ENCODE measurements around the gene DRC7. TPM values are rescaled to one million over a fixed set of nuclear protein-coding genes. Genes with fewer than 3 reads are reported as not detected.

Gene DRC7, protein sequence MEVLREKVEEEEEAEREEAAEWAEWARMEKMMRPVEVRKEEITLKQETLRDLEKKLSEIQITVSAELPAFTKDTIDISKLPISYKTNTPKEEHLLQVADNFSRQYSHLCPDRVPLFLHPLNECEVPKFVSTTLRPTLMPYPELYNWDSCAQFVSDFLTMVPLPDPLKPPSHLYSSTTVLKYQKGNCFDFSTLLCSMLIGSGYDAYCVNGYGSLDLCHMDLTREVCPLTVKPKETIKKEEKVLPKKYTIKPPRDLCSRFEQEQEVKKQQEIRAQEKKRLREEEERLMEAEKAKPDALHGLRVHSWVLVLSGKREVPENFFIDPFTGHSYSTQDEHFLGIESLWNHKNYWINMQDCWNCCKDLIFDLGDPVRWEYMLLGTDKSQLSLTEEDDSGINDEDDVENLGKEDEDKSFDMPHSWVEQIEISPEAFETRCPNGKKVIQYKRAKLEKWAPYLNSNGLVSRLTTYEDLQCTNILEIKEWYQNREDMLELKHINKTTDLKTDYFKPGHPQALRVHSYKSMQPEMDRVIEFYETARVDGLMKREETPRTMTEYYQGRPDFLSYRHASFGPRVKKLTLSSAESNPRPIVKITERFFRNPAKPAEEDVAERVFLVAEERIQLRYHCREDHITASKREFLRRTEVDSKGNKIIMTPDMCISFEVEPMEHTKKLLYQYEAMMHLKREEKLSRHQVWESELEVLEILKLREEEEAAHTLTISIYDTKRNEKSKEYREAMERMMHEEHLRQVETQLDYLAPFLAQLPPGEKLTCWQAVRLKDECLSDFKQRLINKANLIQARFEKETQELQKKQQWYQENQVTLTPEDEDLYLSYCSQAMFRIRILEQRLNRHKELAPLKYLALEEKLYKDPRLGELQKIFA
- total RNA-seq: not detected

DNA sequence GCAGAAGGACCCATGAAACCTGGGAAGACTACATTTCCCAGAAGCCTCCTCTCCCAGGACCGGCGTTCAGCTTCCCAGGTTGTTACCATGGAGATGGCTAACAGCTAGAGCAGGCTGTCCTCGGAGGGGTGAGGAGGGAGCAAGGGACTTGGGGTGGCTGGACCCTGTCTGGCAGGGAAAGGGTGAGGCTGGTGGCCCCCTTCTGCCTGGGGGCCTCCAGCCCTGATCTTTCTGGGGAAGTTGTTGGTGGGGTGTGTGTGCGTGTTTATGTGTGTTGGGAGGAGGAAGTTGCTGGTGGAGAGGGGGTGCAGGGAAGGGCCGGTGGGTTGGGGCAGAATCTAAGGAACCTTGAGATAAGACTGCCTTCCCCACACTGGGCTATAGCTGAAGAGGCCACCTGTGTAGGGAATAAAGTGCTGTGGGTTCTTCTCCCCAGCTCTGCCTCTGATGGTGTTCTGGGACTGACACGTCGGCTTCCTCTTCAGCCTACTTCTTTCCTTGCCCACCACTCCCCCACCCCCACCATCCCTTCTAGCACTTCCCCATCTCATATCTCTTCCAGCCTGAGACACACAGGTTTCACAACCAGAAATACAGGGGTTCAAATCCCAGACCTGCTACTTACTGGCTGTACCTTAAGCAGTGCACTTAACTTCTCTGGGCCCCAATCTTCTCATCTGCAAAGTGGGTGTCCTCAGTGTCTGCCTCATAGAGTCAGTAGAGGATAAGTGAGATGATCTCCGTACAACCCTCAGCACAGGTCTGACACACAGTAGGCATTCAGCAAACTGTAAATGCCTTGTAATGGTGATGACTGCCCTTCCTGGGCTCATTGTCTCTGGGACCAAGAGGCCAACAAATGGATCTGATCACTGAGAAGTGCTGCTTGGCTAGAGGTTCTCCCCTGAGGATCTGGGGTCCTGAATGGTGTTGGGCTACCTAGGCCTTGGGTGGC lies at the start of gene DRC7:
Gene DRC7 (plus strand): TSS at position 82 of the 955 bp plus-strand sequence. CDS start 3,144 bp downstream, outside the sequence.
- Histone ChIP-seq H3K9me3 (no peaks in the 10 kb centered on the region), H3K36me3 (no peaks in the 10 kb centered on the region), H3K27me3 (no peaks in the 10 kb centered on the region), H3K4me3 (no peak within 1 kb of the TSS), H3K4me1 (no peaks in the 10 kb centered on the region), H3K27ac (no peak within 1 kb of the TSS)
- peak in 1 of 2 donors; percentile 63 for DNase-seq (ENCODE audit: low spot score in 2 of 2)
- TF ChIP-seq, protein P1, sequence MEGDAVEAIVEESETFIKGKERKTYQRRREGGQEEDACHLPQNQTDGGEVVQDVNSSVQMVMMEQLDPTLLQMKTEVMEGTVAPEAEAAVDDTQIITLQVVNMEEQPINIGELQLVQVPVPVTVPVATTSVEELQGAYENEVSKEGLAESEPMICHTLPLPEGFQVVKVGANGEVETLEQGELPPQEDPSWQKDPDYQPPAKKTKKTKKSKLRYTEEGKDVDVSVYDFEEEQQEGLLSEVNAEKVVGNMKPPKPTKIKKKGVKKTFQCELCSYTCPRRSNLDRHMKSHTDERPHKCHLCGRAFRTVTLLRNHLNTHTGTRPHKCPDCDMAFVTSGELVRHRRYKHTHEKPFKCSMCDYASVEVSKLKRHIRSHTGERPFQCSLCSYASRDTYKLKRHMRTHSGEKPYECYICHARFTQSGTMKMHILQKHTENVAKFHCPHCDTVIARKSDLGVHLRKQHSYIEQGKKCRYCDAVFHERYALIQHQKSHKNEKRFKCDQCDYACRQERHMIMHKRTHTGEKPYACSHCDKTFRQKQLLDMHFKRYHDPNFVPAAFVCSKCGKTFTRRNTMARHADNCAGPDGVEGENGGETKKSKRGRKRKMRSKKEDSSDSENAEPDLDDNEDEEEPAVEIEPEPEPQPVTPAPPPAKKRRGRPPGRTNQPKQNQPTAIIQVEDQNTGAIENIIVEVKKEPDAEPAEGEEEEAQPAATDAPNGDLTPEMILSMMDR (IDR thresholded peaks at IDR 0.05): no peak
- intact Hi-C loops (cut with DNase I): no loop called here

DNA sequence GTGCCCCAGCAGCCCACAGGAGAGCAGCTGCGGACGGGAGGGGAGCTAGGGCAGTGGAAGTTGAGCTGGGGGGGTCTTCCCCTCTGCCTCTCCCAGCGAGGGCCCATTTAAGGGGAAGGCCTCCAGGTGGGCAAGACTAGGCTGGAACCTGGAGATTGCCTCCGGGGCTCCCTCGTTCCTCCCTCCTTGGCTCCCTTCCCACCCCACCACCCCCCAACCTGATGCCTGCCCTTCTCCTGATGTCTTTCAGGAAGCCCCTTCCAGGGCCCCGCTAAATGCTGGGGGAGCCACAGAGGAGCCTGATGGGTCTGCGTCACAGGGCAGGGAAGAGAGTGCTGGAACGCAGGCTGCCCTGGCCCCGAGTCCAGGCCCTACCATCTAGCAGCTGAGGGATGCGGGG lies 49.4 kb upstream of the DRC7 start:
- Histone ChIP-seq H3K27ac (no peak overlapping the region), H3K36me3 (no peaks in the 10 kb centered on the region), H3K27me3 (no peaks in the 10 kb centered on the region), H3K4me1 (no peaks in the 10 kb centered on the region), H3K4me3 (no peak overlapping the region), H3K9me3 (no peaks in the 10 kb centered on the region)
- TF ChIP-seq, protein P1 (IDR thresholded peaks at IDR 0.05): no peak
- intact Hi-C loops (cut with DNase I): loop anchor here (5.0 kb wide), 1 partner anchor 53 kb away; no protein-coding TSS in a partner anchor
- no peak for DNase-seq (ENCODE audit: low spot score in 2 of 2)

DNA sequence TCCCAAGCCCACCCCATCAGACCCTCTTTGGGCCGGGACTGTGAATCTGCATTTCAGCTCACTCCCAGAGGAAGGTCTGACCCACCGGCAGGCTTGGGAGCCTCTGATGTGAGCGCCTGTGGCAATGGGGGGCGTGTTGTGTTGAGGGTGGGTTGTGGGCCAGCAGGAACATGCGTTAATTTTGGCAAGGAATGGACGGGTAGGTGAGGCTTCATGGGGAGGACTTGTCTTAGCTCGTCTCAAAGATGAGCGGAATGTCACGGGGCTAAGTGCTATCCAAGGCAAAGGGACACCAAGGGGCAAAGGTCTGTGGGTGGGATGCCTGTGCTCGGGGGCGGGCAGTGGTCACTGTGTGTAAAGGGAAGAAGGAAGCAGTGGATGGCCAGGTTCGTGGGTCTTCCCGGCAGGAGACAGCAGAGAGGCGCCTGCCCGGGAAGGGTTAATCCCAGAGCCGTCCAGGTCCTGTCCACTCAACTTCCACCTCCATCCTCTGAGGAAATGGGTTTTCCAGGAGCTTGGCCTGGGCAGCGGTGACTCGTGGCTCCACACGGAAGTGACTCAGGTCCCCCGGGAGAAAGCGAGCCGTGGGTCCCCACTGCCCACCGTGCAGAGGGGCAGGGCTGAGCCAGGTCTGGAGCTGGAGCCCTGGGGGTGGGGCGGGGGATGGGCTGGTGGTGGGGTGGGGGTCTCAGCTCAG lies 48.8 kb upstream of the DRC7 start:
- H3K4me1 ChIP-seq: no peaks in the 10 kb centered on the region
- TF ChIP-seq, protein P1 (IDR thresholded peaks at IDR 0.05): no peak
- DNase-seq (ENCODE audit: low spot score in 2 of 2): no peak
- H3K27me3 ChIP-seq: no peaks in the 10 kb centered on the region
- peak overlapping the region in 1 of 2 donors; percentile 11 for H3K27ac ChIP-seq
- H3K4me3 ChIP-seq: no peak overlapping the region
- no peaks in the 10 kb centered on the region for H3K9me3 ChIP-seq
- H3K36me3 ChIP-seq: no peaks in the 10 kb centered on the region
- intact Hi-C loops (cut with DNase I): loop anchor here (5.0 kb wide), 1 partner anchor 54 kb away; no protein-coding TSS in a partner anchor

DNA sequence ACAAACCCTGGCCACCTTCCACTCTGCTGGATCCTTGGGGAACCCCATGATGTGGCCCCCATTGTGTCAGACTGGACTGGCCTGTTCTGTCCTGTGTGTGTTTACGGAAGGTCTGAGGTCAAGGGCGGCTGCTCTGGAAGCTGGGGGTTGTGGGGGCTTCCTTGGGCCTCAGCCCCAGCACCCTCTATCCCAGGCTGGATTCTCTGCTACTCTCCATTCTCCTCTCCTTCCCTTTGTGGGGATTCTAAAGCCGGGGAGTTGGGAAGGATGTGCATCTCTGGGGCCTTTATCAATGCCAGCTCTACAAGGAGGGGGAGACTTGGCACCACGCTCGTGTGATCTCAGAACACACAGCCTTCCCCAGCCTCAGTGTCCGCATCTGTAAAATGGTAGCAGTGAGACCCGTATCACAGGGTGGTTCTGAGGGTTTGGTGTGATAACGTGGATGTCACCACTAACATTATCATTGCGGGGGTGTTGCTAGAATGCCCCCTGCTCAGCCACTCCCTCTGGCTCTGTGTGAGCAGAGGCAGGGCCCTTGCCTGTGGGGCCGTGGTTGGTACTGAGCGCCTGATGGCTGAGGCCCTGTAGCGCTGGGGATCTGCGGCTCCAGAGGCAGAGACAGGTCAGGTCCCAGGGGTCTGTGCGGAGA lies 48.1 kb upstream of the DRC7 start:
- peak overlapping the region in 1 of 2 donors; percentile 11 for H3K27ac ChIP-seq
- H3K36me3 ChIP-seq: no peaks in the 10 kb centered on the region
- H3K4me1 ChIP-seq: no peaks in the 10 kb centered on the region
- DNase-seq (ENCODE audit: low spot score in 2 of 2): no peak
- intact Hi-C loops (cut with DNase I): loop anchor here (5.0 kb wide), 1 partner anchor 54 kb away; no protein-coding TSS in a partner anchor
- H3K9me3 ChIP-seq: no peaks in the 10 kb centered on the region
- TF ChIP-seq, protein P1 (IDR thresholded peaks at IDR 0.05): no peak
- no peak overlapping the region for H3K4me3 ChIP-seq
- H3K27me3 ChIP-seq: no peaks in the 10 kb centered on the region
